SU-DHL-6 (cell line): ENCODE measurements around the gene NSMF.

ENCODE experiments used
- H2AFZ ChIP-seq: fragments of 200-600 bp; sonication (generic); 2 replicates; pipeline ENCODE4 v1.6.1; 2014; ENCODE audit warnings: low read depth, mild to moderate bottlenecking, moderate library complexity, mixed read lengths, antibody characterized with exemption, low read length; ENCODE audit not compliant: severe bottlenecking
- H3F3A ChIP-seq: fragments of 200-600 bp; shearing (Covaris generic); 2 replicates; pipeline ENCODE4 v1.6.0; 2016; ENCODE audit warnings: antibody characterized with exemption, mild to moderate bottlenecking; ENCODE audit not compliant: insufficient read depth
- H3K27ac ChIP-seq: fragments of 200-600 bp; sonication (generic); 2 replicates; pipeline ENCODE4 v1.5.1; 2016; ENCODE audit warnings: low read depth, mild to moderate bottlenecking, low read length, moderate library complexity, mixed read lengths
- H3K27me3 ChIP-seq: fragments of 200-600 bp; sonication (generic), shearing (Covaris generic); 2 replicates; pipeline ENCODE4 v1.6.0; 2014; ENCODE audit warnings: mild to moderate bottlenecking, low read length
- H3K36me3 ChIP-seq: fragments of 200-600 bp; sonication (generic); 2 replicates; pipeline ENCODE4 v1.6.1; 2014; ENCODE audit warnings: mild to moderate bottlenecking, low read length, mixed read lengths
- H3K4me2 ChIP-seq: fragments of 300-600, 200-600 bp; shearing (Covaris generic), sonication (generic); 2 replicates; pipeline ENCODE4 v1.6.0; 2014; ENCODE audit warnings: low read length, low read depth, mild to moderate bottlenecking; ENCODE audit not compliant: poor library complexity, severe bottlenecking
- H3K4me3 ChIP-seq: fragments of 200-600 bp; sonication (generic); 2 replicates; pipeline ENCODE4 v1.5.1; 2014; ENCODE audit warnings: antibody characterized with exemption, low read length, mild to moderate bottlenecking, mixed read lengths; ENCODE audit not compliant: insufficient read depth, poor library complexity, severe bottlenecking
- H3K79me2 ChIP-seq: fragments of 200-600 bp; sonication (generic); 2 replicates; pipeline ENCODE4 v1.6.1; 2014; ENCODE audit warnings: mild to moderate bottlenecking, low read length, moderate library complexity; ENCODE audit not compliant: insufficient read depth
- H3K9ac ChIP-seq: fragments of 200-600 bp; sonication (generic); 2 replicates; pipeline ENCODE4 v1.7.0; 2014; ENCODE audit warnings: mild to moderate bottlenecking, low read length
- H3K9me2 ChIP-seq: fragments of 200-600 bp; sonication (generic); replicated peaks from 2 replicates; pipeline ENCODE4 v1.6.1; 2014; ENCODE audit warnings: low read length; ENCODE audit not compliant: insufficient read depth
- H3K9me3 ChIP-seq: fragments of 200-600 bp; sonication (generic); 2 replicates; pipeline ENCODE4 v1.6.1; 2014; ENCODE audit warnings: low read length, mixed read lengths; ENCODE audit not compliant: insufficient read depth
- H4K20me1 ChIP-seq: fragments of 200-600 bp; sonication (generic); 2 replicates; pipeline ENCODE4 v1.6.1; 2014; ENCODE audit warnings: low read depth, mild to moderate bottlenecking, antibody characterized with exemption, low read length, moderate library complexity, mixed read lengths
- CTCF ChIP-seq: fragments of 200-600 bp; sonication (generic); IDR thresholded peaks from one replicate; pipeline ENCODE4 v1.5.1; 2017; ENCODE audit warnings: antibody characterized with exemption, mild to moderate bottlenecking, low read length, moderate library complexity; ENCODE audit not compliant: insufficient read depth, poor library complexity, severe bottlenecking
- EZH2phosphoT487 ChIP-seq: fragments of 200-600 bp; sonication (generic), shearing (Covaris generic); conservative IDR thresholded peaks from 2 replicates; pipeline ENCODE4 v1.6.1; 2018; ENCODE audit warnings: mild to moderate bottlenecking, antibody characterized with exemption, low read length, moderate library complexity, mixed read lengths

The NSMF gene

GRCh38 chr9:137454145-137454596 lies 5.0 kb downstream of the NSMF start:
- H3F3A ChIP-seq, result no peaks in the 10 kb centered on the region
- H3K79me2 ChIP-seq, result no peaks in the 10 kb centered on the region; the same call in 1 of the 2 replicates
- peak overlapping the region; percentile 10 for H3K4me2 ChIP-seq
- no peak overlapping the region for H3K4me3 ChIP-seq
- no peaks in the 10 kb centered on the region for H3K9me2 ChIP-seq
- no peak for TF ChIP-seq CTCF
- no peak for TF ChIP-seq EZH2phosphoT487
- no peaks in the 10 kb centered on the region for H3K36me3 ChIP-seq
- H3K27me3 ChIP-seq, result no peaks in the 10 kb centered on the region
- no peak overlapping the region for H2AFZ ChIP-seq
- H3K9ac ChIP-seq, result no peak overlapping the region
- H4K20me1 ChIP-seq, result no peaks in the 10 kb centered on the region
- no peak overlapping the region for H3K27ac ChIP-seq
- H3K9me3 ChIP-seq, result no peaks in the 10 kb centered on the region

GRCh38 chr9:137453643-137454081 lies 5.5 kb downstream of the NSMF start:
- Histone ChIP-seq H3K79me2 (no peaks in the 10 kb centered on the region; the same call in 1 of the 2 replicates), H3K9ac (no peak overlapping the region), H3K36me3 (no peaks in the 10 kb centered on the region), H3K4me3 (no peak overlapping the region), H3K9me3 (no peaks in the 10 kb centered on the region), H2AFZ (no peak overlapping the region), H3K9me2 (no peaks in the 10 kb centered on the region), H4K20me1 (no peaks in the 10 kb centered on the region), H3K4me2 (no peak overlapping the region), H3F3A (no peaks in the 10 kb centered on the region), H3K27me3 (no peaks in the 10 kb centered on the region), H3K27ac (no peak overlapping the region)
- TF ChIP-seq CTCF (no peak), EZH2phosphoT487 (no peak)

- Histone ChIP-seq H3K27me3 (no peaks in the 10 kb centered on the region), H3K9me2 (no peaks in the 10 kb centered on the region), H2AFZ (no peak overlapping the region), H3K9me3 (no peaks in the 10 kb centered on the region), H3K9ac (no peak overlapping the region), H3K27ac (no peak overlapping the region), H3K4me2 (no peak overlapping the region), H3K79me2 (no peaks in the 10 kb centered on the region), H3K36me3 (no peaks in the 10 kb centered on the region), H4K20me1 (no peaks in the 10 kb centered on the region), H3F3A (no peaks in the 10 kb centered on the region), H3K4me3 (no peak overlapping the region)
- TF ChIP-seq EZH2phosphoT487, result no peak
- TF ChIP-seq CTCF, result no peak
These were observed 6.1 kb downstream of the NSMF start for GRCh38 chr9:137452761-137453642.
